ENCODE data around the gene EXPH5.
A peak's percentile ranks its signal among the peaks of the same experiment; 100 is the strongest.

EXPH5 gene

GRCh38 chr11:108576523-108576922, 17.0 kb downstream of the EXPH5 start:
- H3K4me3 ChIP-seq (ENCODE audit: low read length), result no peak overlapping the region
- DNase-seq (ENCODE audit: low read depth), result no peak
- TF ChIP-seq CTCF (conservative IDR thresholded peaks at IDR 0.05; ENCODE audit: low read length), result no peak

- TF ChIP-seq CTCF (conservative IDR thresholded peaks at IDR 0.05; ENCODE audit: low read length), result no peak
- DNase-seq (ENCODE audit: low read depth), result no peak
- no peak overlapping the region for H3K4me3 ChIP-seq (ENCODE audit: low read length)
Measured at GRCh38 chr11:108574675-108575074, 18.9 kb downstream of the EXPH5 start.

GRCh38 chr11:108571001-108571400, 22.6 kb downstream of the EXPH5 start:
- no peak overlapping the region for H3K4me3 ChIP-seq (ENCODE audit: low read length)
- DNase-seq (ENCODE audit: low read depth), result no peak
- no peak for TF ChIP-seq CTCF (conservative IDR thresholded peaks at IDR 0.05; ENCODE audit: low read length)

GRCh38 chr11:108569896-108570295, 23.7 kb downstream of the EXPH5 start:
- TF ChIP-seq CTCF (conservative IDR thresholded peaks at IDR 0.05; ENCODE audit: low read length), result no peak
- no peak overlapping the region for H3K4me3 ChIP-seq (ENCODE audit: low read length)
- no peak for DNase-seq (ENCODE audit: low read depth)

- TF ChIP-seq CTCF (conservative IDR thresholded peaks at IDR 0.05; ENCODE audit: low read length), result no peak
- H3K4me3 ChIP-seq (ENCODE audit: low read length), result no peak overlapping the region
- peak; percentile 23 for DNase-seq (ENCODE audit: low read depth)
Measured at GRCh38 chr11:108568195-108568858, 25.2 kb downstream of the EXPH5 start.

GRCh38 chr11:108565653-108566052, 27.9 kb downstream of the EXPH5 start:
- H3K4me3 ChIP-seq (ENCODE audit: low read length), result no peak overlapping the region
- no peak for DNase-seq (ENCODE audit: low read depth)
- no peak for TF ChIP-seq CTCF (conservative IDR thresholded peaks at IDR 0.05; ENCODE audit: low read length)

- H3K4me3 ChIP-seq (ENCODE audit: low read length), result no peak overlapping the region
- DNase-seq (ENCODE audit: low read depth), result peak; percentile 25
- no peak for TF ChIP-seq CTCF (conservative IDR thresholded peaks at IDR 0.05; ENCODE audit: low read length)
Measured at GRCh38 chr11:108562746-108563581, 30.6 kb downstream of the EXPH5 start.
